Activated naive CD4-positive, alpha-beta T cell treated with anti-CD3 and anti-CD28 coated beads for 36 hours (primary cell): Measurements from ENCODE around the gene ACVRL1. TPM values are rescaled to one million over a fixed set of nuclear protein-coding genes. Genes with fewer than 3 reads are reported as not detected.

Experiments used
- CTCF ChIA-PET: fragments of 350-600 bp; sonication (Branson Sonifier 250); formaldehyde crosslinking; loops from one replicate; lab custom pipeline; 2021; ENCODE audit warnings: antibody characterized with exemption; lab: Charles Lee
- DNase-seq: peaks from one replicate; pipeline ENCODE4 v3.0.0-alpha.2; 2020
- H3K27ac Mint-ChIP-seq: one replicate; pipeline ENCODE4 v1.8.0; 2021; ENCODE audit warnings: mild to moderate bottlenecking, mixed read lengths
- H3K27me3 Mint-ChIP-seq: one replicate; pipeline ENCODE4 v1.8.0; 2021; ENCODE audit warnings: low read depth, mixed read lengths
- H3K36me3 Mint-ChIP-seq: one replicate; pipeline ENCODE4 v1.8.0; 2021; ENCODE audit warnings: low read depth, mixed read lengths
- H3K4me1 Mint-ChIP-seq: one replicate; pipeline ENCODE4 v1.8.0; 2021; ENCODE audit warnings: low read depth, mixed read lengths
- H3K4me3 Mint-ChIP-seq: one replicate; pipeline ENCODE4 v1.8.0; 2021; ENCODE audit warnings: mild to moderate bottlenecking, moderate library complexity, mixed read lengths
- H3K9me3 Mint-ChIP-seq: one replicate; pipeline ENCODE4 v1.8.0; 2021; ENCODE audit warnings: mixed read lengths
- intact Hi-C: fragments of 100-400 bp; cut with micrococcal nuclease; formaldehyde crosslinking; loops from one replicate; pipeline ENCODE4 v1.15.1; 2023
- total RNA-seq, 2 experiments: library from RNA; stranded (reverse); gene quantifications; one replicate each; pipeline ENCODE4 v1.2.3, GENCODE V29; 2021

Gene ACVRL1
- total RNA-seq, 2 experiments from 2014 or later, result not detected

GRCh38 chr12:51953864-51954263 lies 46.6 kb downstream of the ACVRL1 start:
- Mint-ChIP-seq H3K27me3 (peaks cover 4% of the 10 kb centered on the region), H3K27ac (no peak overlapping the region), H3K4me3 (peak overlapping the region; percentile 2), H3K9me3 (no peaks in the 10 kb centered on the region), H3K36me3 (peaks cover 2% of the 10 kb centered on the region), H3K4me1 (peaks cover 41% of the 10 kb centered on the region)
- DNase-seq, result no peak
- CTCF ChIA-PET, result interaction anchor here (0.7 to 1.1 kb wide), 3 partner anchors 12 to 27 kb away, joined by 3 read pairs; no protein-coding TSS in a partner anchor
- intact Hi-C loops, result loop anchor here (2.0 kb wide), 1 partner anchor 31 kb away; no protein-coding TSS in a partner anchor

GRCh38 chr12:51954561-51955361 lies 47.5 kb downstream of the ACVRL1 start:
- no peak for DNase-seq
- Mint-ChIP-seq H3K9me3 (no peaks in the 10 kb centered on the region), H3K4me3 (no peak overlapping the region), H3K27ac (no peak overlapping the region), H3K27me3 (peaks cover 4% of the 10 kb centered on the region), H3K4me1 (peaks cover 42% of the 10 kb centered on the region), H3K36me3 (peaks cover 2% of the 10 kb centered on the region)
- CTCF ChIA-PET, result interaction anchor here (0.7 to 2.1 kb wide), 6 partner anchors 11 to 49 kb away, joined by 3 to 5 read pairs (median 3); no protein-coding TSS in a partner anchor
- intact Hi-C loops, result no loop called here

GRCh38 chr12:51955702-51956101 lies 48.4 kb downstream of the ACVRL1 start:
- intact Hi-C loops, result no loop called here
- Mint-ChIP-seq H3K27me3 (no peaks in the 10 kb centered on the region), H3K27ac (no peak overlapping the region), H3K4me3 (no peak overlapping the region), H3K4me1 (peaks cover 45% of the 10 kb centered on the region), H3K36me3 (peaks cover 2% of the 10 kb centered on the region), H3K9me3 (no peaks in the 10 kb centered on the region)
- CTCF ChIA-PET, result interaction anchor here (1.0 to 2.1 kb wide), 4 partner anchors 16 to 48 kb away, joined by 3 to 8 read pairs (median 4); no protein-coding TSS in a partner anchor
- no peak for DNase-seq

- CTCF ChIA-PET, result no interaction called here
- peaks cover 10% of the 10 kb centered on the region for H3K36me3 Mint-ChIP-seq
- no peak overlapping the region for H3K4me3 Mint-ChIP-seq
- no peaks in the 10 kb centered on the region for H3K9me3 Mint-ChIP-seq
- no peaks in the 10 kb centered on the region for H3K27me3 Mint-ChIP-seq
- H3K27ac Mint-ChIP-seq, result no peak overlapping the region
- DNase-seq, result no peak
- intact Hi-C loops, result no loop called here
- H3K4me1 Mint-ChIP-seq, result peaks cover 50% of the 10 kb centered on the region
These were observed 51.2 kb downstream of the ACVRL1 start for GRCh38 chr12:51958542-51958941.

- H3K4me1 Mint-ChIP-seq, result peaks cover 43% of the 10 kb centered on the region
- H3K9me3 Mint-ChIP-seq, result no peaks in the 10 kb centered on the region
- peaks cover 11% of the 10 kb centered on the region for H3K36me3 Mint-ChIP-seq
- H3K4me3 Mint-ChIP-seq, result no peak overlapping the region
- no peaks in the 10 kb centered on the region for H3K27me3 Mint-ChIP-seq
- no peak overlapping the region for H3K27ac Mint-ChIP-seq
- no peak for DNase-seq
- intact Hi-C loops, result no loop called here
- CTCF ChIA-PET, result no interaction called here
These were observed 51.9 kb downstream of the ACVRL1 start for GRCh38 chr12:51959211-51959610.

GRCh38 chr12:51959921-51960320 lies 52.6 kb downstream of the ACVRL1 start:
- Mint-ChIP-seq H3K27ac (no peak overlapping the region), H3K4me1 (peaks cover 40% of the 10 kb centered on the region), H3K36me3 (peaks cover 11% of the 10 kb centered on the region), H3K27me3 (no peaks in the 10 kb centered on the region), H3K4me3 (no peak overlapping the region), H3K9me3 (no peaks in the 10 kb centered on the region)
- DNase-seq, result no peak
- intact Hi-C loops, result no loop called here
- CTCF ChIA-PET, result no interaction called here

GRCh38 chr12:51960488-51960887 lies 53.2 kb downstream of the ACVRL1 start:
- CTCF ChIA-PET, result interaction anchor here (1.1 to 2.6 kb wide), 3 partner anchors 10 to 65 kb away, joined by 3 to 21 read pairs (median 7); no protein-coding TSS in a partner anchor
- H3K27ac Mint-ChIP-seq, result no peak overlapping the region
- no peaks in the 10 kb centered on the region for H3K27me3 Mint-ChIP-seq
- H3K4me1 Mint-ChIP-seq, result peaks cover 35% of the 10 kb centered on the region
- no peaks in the 10 kb centered on the region for H3K9me3 Mint-ChIP-seq
- intact Hi-C loops, result no loop called here
- H3K36me3 Mint-ChIP-seq, result peaks cover 11% of the 10 kb centered on the region
- DNase-seq, result no peak
- no peak overlapping the region for H3K4me3 Mint-ChIP-seq

GRCh38 chr12:51960890-51961289 lies 53.6 kb downstream of the ACVRL1 start:
- Mint-ChIP-seq H3K27me3 (no peaks in the 10 kb centered on the region), H3K4me1 (peaks cover 31% of the 10 kb centered on the region), H3K36me3 (peaks cover 10% of the 10 kb centered on the region), H3K27ac (no peak overlapping the region), H3K9me3 (no peaks in the 10 kb centered on the region), H3K4me3 (no peak overlapping the region)
- CTCF ChIA-PET, result interaction anchor here (1.1 to 2.6 kb wide), 3 partner anchors 10 to 64 kb away, joined by 3 to 21 read pairs (median 7); no protein-coding TSS in a partner anchor
- DNase-seq, result no peak
- intact Hi-C loops, result no loop called here

- Mint-ChIP-seq H3K27me3 (no peaks in the 10 kb centered on the region), H3K36me3 (peaks cover 9% of the 10 kb centered on the region), H3K27ac (no peak overlapping the region), H3K4me3 (no peak overlapping the region), H3K9me3 (no peaks in the 10 kb centered on the region), H3K4me1 (peaks cover 28% of the 10 kb centered on the region)
- CTCF ChIA-PET, result interaction anchor here (0.8 to 2.6 kb wide), 7 partner anchors 9 to 127 kb away, joined by 3 to 21 read pairs (median 6); no protein-coding TSS in a partner anchor
- intact Hi-C loops, result loop anchor here (1.0 kb wide), 1 partner anchor 9 kb away; no protein-coding TSS in a partner anchor
- DNase-seq, result peak; percentile 12
These were observed 54.5 kb downstream of the ACVRL1 start for GRCh38 chr12:51961834-51962233.

- H3K4me3 Mint-ChIP-seq, result no peak overlapping the region
- H3K36me3 Mint-ChIP-seq, result peaks cover 9% of the 10 kb centered on the region
- H3K9me3 Mint-ChIP-seq, result no peaks in the 10 kb centered on the region
- H3K27me3 Mint-ChIP-seq, result no peaks in the 10 kb centered on the region
- DNase-seq, result no peak
- no peak overlapping the region for H3K27ac Mint-ChIP-seq
- H3K4me1 Mint-ChIP-seq, result peaks cover 28% of the 10 kb centered on the region
- intact Hi-C loops, result loop anchor here (1.0 kb wide), 1 partner anchor 9 kb away; no protein-coding TSS in a partner anchor
- CTCF ChIA-PET, result interaction anchor here (0.6 to 2.6 kb wide), 8 partner anchors 8 to 131 kb away, joined by 3 to 21 read pairs (median 6); no protein-coding TSS in a partner anchor
These were observed 55.4 kb downstream of the ACVRL1 start for GRCh38 chr12:51962737-51963136.

GRCh38 chr12:51963477-51963876 lies 56.2 kb downstream of the ACVRL1 start:
- no peak for DNase-seq
- Mint-ChIP-seq H3K36me3 (peaks cover 9% of the 10 kb centered on the region), H3K9me3 (no peaks in the 10 kb centered on the region), H3K4me3 (no peak overlapping the region), H3K27ac (no peak overlapping the region), H3K4me1 (peaks cover 28% of the 10 kb centered on the region), H3K27me3 (no peaks in the 10 kb centered on the region)
- CTCF ChIA-PET, result interaction anchor here (1.0 kb wide), 1 partner anchor 21 kb away, joined by 3 read pairs; no protein-coding TSS in a partner anchor
- intact Hi-C loops, result no loop called here

- Mint-ChIP-seq H3K27ac (no peak overlapping the region), H3K9me3 (no peaks in the 10 kb centered on the region), H3K4me3 (no peak overlapping the region), H3K36me3 (no peaks in the 10 kb centered on the region), H3K27me3 (no peaks in the 10 kb centered on the region), H3K4me1 (peaks cover 46% of the 10 kb centered on the region)
- no peak for DNase-seq
- CTCF ChIA-PET, result interaction anchor here (0.6 to 1.9 kb wide), 4 partner anchors 8 to 51 kb away, joined by 3 to 21 read pairs (median 4); partner anchors contain the start of gene ACVR1B
- intact Hi-C loops, result loop anchor here (5.0 to 10.0 kb wide), 2 partner anchors 255 to 942 kb away; partner anchors contain the start of gene SLC11A2
These were observed 62.3 kb downstream of the ACVRL1 start for GRCh38 chr12:51969643-51970042.
